Measurements from ENCODE around the gene NR2C2AP. TPM values are rescaled to one million over a fixed set of nuclear protein-coding genes. Genes with fewer than 3 reads are reported as not detected.

NR2C2AP gene
- total RNA-seq, 1 donor = 17.8 TPM

DNA sequence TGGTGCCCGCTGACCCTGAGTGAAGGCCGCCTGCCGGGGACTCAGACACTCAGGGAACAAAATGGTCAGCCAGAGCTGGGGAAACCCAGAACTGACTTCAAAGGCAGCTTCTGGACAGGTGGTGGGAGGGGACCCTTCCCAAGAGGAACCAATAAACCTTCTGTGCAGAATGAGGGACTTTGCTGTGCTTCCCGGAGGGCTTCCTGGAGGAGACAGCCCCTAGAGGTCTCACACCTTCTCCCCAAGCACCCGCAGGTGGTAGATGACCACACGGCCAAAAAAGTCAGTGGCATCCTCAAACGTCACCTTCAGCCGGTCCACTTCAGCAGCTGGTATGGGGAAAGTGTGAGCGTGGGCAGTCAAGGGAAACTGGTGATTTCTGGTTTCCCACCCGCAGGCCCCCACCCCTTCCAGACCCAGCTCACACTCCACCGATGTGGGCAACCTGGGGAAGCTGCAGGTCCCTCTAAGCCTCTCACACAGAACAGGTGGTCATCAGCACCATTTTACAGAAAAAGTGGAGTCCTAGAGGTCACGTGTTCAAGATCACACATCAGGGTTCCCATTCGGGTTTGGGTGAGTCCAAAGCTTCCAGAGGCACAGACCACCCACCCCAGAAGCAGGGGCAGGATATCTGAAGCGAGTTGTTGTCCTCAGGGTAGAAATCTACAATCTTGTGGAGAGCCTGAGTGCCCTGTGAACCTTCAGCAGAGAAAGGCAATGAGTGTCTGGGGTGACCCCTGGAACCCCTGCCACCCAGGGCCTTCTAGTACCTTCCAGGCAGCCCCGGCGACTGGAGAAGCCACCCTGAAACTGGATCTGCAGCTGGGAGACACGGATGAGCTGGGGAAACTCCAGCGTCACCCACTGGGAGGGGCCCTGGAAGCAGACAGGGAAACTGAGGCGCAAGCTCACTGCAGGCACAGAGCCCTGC, 1.2 kb downstream of the NR2C2AP start:
- peak overlapping the region; percentile 82 for H3K4me3 ChIP-seq (ENCODE audit: low read depth, low read length)
- DNase-seq (ENCODE audit: low read depth) = no peak
- TF ChIP-seq, protein P1, sequence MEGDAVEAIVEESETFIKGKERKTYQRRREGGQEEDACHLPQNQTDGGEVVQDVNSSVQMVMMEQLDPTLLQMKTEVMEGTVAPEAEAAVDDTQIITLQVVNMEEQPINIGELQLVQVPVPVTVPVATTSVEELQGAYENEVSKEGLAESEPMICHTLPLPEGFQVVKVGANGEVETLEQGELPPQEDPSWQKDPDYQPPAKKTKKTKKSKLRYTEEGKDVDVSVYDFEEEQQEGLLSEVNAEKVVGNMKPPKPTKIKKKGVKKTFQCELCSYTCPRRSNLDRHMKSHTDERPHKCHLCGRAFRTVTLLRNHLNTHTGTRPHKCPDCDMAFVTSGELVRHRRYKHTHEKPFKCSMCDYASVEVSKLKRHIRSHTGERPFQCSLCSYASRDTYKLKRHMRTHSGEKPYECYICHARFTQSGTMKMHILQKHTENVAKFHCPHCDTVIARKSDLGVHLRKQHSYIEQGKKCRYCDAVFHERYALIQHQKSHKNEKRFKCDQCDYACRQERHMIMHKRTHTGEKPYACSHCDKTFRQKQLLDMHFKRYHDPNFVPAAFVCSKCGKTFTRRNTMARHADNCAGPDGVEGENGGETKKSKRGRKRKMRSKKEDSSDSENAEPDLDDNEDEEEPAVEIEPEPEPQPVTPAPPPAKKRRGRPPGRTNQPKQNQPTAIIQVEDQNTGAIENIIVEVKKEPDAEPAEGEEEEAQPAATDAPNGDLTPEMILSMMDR (IDR thresholded peaks at IDR 0.05; ENCODE audit: insufficient read depth, low read length) = no peak

DNA sequence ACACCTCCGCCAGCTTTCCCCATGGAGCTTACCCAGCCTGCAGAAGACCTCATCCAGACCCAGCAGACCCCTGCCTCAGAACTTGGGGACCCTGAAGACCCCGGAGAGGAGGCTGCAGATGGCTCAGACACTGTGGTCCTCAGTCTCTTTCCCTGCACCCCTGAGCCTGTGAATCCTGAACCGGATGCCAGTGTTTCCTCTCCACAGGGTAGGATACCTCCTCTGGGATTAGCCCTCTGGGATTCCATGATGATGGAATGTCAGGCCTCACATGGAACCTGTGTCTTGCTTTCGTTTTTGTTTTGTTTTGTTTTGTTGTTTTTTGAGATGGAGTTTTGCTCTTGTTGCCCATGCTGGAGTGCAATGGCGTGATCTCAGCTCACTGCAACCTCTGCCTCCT, 9.3 kb downstream of the NR2C2AP start:
- H3K4me3 ChIP-seq (ENCODE audit: low read depth, low read length) = peak overlapping the region; percentile 88
- no peak for DNase-seq (ENCODE audit: low read depth)
- TF ChIP-seq, protein P1 (IDR thresholded peaks at IDR 0.05; ENCODE audit: insufficient read depth, low read length) = no peak

DNA sequence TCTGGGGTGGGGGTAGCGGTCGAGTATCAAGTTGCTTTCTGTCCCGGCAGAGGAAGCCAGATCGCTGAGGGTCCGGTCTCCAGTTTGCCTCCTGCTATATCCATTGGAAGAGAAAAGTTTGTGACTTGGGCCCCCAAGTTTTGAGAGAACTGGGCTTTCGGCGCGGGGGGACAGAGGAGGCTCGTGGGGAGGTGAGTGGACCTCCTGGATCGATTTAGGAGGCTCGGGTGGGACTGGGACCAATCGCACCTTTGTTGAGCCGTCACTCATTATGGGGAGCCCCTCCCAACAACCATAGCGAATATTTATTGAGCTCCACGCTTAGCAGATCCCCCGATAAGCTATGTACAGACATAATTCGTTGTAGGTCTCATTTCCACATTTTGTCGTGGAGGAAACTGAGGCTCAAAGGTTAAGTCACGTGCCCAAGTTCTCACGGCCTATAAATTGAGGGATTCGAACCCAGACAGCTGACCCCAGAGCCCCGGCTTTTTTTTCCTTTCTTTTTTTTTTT, 10.2 kb downstream of the NR2C2AP start:
- TF ChIP-seq, protein P1 (IDR thresholded peaks at IDR 0.05; ENCODE audit: insufficient read depth, low read length) = no peak
- DNase-seq (ENCODE audit: low read depth) = no peak
- peak overlapping the region; percentile 88 for H3K4me3 ChIP-seq (ENCODE audit: low read depth, low read length)

DNA sequence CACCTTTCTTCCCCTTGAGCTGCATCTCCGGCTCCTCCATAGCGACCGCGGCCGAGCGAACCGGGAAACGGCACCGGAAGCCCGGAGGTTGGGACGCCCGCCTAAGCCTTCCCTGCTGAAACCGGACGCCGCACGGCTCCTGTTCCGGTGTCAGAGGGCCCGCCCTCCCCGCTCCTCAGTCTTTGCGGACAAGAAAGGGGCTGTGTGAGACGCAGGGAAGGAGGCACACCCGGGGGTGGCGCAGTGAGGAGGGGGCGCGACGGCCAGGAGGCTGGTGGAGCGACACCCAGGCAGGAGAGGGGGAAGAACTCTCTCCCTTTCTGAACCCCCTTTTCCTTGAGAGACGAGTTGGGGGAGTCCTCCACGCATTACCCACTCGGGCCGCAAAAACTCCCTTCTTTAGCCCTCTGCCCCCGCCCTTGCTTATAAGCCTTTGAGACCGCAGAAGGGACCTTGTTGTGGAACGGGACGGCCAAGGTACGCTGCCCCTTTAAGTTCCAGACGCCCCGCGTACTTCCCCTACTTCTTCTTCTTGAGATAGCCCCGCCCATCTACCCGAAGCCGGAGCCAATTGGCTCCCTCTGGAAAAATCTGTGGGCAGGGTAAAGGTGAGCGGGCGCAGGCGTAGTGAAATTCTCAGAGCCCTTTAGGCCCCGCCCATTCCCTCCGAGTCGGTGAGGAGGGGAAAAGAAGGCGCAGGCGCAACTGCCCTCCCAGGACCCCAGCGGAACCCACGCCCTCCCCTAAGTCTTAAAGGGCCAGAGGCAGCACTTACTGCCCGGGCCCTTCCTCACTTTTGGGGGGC, 10.9 kb downstream of the NR2C2AP start, which contains the start of the genes BORCS8 and RFXANK:
Gene BORCS8, minus strand, starts transcription at position 75 of the 805 bp plus-strand sequence. Its CDS starts 35 bp downstream, at position 40.
Gene RFXANK, plus strand, starts transcription at position 181 of the 805 bp plus-strand sequence. CDS start 1,689 bp downstream, outside the sequence.
- TF ChIP-seq, protein P1 (IDR thresholded peaks at IDR 0.05; ENCODE audit: insufficient read depth, low read length) = no peak
- H3K4me3 ChIP-seq (ENCODE audit: low read depth, low read length) = peak within 1 kb of the TSS; percentile 98
- DNase-seq (ENCODE audit: low read depth) = peak; percentile 99

DNA sequence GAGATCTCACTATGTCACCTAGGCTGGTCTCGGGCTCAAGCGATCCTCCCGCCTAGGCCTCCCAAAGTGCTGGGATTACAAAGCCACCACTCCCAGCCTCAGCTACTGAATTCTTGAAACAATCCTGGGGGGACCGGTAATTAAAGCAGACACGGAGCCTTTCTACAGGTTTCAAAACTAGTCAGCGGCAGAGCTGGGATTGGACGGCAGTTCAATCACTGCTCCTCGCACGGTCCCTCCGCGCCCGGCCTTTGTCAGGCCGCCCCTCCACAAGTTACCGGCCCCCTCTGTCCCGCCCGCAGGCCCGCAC, 11.5 kb downstream of the NR2C2AP start:
- H3K4me3 ChIP-seq (ENCODE audit: low read depth, low read length) = peak overlapping the region; percentile 98
- no peak for DNase-seq (ENCODE audit: low read depth)
- TF ChIP-seq, protein P1 (IDR thresholded peaks at IDR 0.05; ENCODE audit: insufficient read depth, low read length) = no peak

DNA sequence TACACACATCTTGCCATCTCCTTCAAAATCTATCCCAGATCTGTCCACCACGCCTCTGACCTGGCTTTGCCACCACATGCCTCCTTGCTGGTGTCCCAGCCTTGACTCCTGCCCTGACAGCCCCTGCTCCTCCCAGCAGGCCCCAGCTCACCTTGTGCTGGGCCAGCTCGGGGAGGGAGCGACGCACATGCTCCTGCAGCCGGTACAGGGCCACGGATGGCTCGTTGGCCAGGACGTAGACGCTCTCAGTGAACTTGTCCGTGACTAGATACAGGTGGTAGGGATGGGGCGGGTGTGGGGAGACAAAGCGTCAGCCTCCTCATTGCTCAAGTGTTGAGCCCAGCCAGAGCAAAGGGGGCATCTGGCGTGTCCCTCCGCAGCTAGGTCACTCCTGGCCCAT, 16.5 kb downstream of the NR2C2AP start:
- H3K4me3 ChIP-seq (ENCODE audit: low read depth, low read length) = no peak overlapping the region
- no peak for DNase-seq (ENCODE audit: low read depth)
- TF ChIP-seq, protein P1 (IDR thresholded peaks at IDR 0.05; ENCODE audit: insufficient read depth, low read length) = no peak

Measured in fibroblast of the aortic adventitia (primary cell).